Fibroblast of villous mesenchyme (primary cell): ENCODE results near the gene KDM3B. TPM values are rescaled to one million over a fixed set of nuclear protein-coding genes. Genes with fewer than 3 reads are reported as not detected.
A peak's percentile ranks its signal among the peaks of the same experiment; 100 is the strongest.

Experiments used
- DNase-seq: peaks from one replicate; pipeline ENCODE4 v3.0.0-alpha.2; 2010; ENCODE audit warnings: low read depth
- H3K4me3 ChIP-seq: 2 replicates; pipeline ENCODE4 v1.5.1; 2011; ENCODE audit warnings: low read depth, mild to moderate bottlenecking, low read length
- CTCF ChIP-seq: IDR thresholded peaks from 2 replicates; pipeline ENCODE4 v1.5.1; 2012; ENCODE audit warnings: low read depth, mild to moderate bottlenecking, low read length; ENCODE audit not compliant: insufficient read depth
- total RNA-seq: library from RNA; depleted of rRNA; stranded (reverse); fragments of >200 nt; gene quantifications from 2 replicates; pipeline ENCODE4 v1.2.3, GENCODE V29; 2012

Gene KDM3B
- total RNA-seq, 1 donor: 51.4 TPM

GRCh38 chr5:138349852-138350562, 2.5 kb upstream of the KDM3B start:
- no peak for TF ChIP-seq CTCF
- H3K4me3 ChIP-seq: no peak overlapping the region
- no peak for DNase-seq

GRCh38 chr5:138350563-138350890, 2.0 kb upstream of the KDM3B start:
- no peak overlapping the region for H3K4me3 ChIP-seq
- no peak for DNase-seq
- no peak for TF ChIP-seq CTCF

- no peak overlapping the region for H3K4me3 ChIP-seq
- TF ChIP-seq CTCF: no peak
- peak; percentile 20 for DNase-seq
Measured at GRCh38 chr5:138351056-138351455, 1.4 kb upstream of the KDM3B start.

GRCh38 chr5:138351517-138351916, 968 bp upstream of the KDM3B start:
- DNase-seq: no peak
- H3K4me3 ChIP-seq: no peak overlapping the region
- no peak for TF ChIP-seq CTCF

- peak; percentile 26 for TF ChIP-seq CTCF
- H3K4me3 ChIP-seq: peak overlapping the region; percentile 91
- peak; percentile 62 for DNase-seq
Measured at GRCh38 chr5:138352722-138353559, 456 bp downstream of the KDM3B start.

GRCh38 chr5:138353560-138354080, 1.1 kb downstream of the KDM3B start:
- peak overlapping the region; percentile 91 for H3K4me3 ChIP-seq
- TF ChIP-seq CTCF: no peak
- no peak for DNase-seq
